Stimulated activated naive B cell treated with anti-CD40 and anti-IgM and Interleukin-4, amounts not matched to agents 10 μg/mL and 1 μg/mL and 100 μg/mL, for 72 hours (primary cell): Measurements from ENCODE around the gene AKR7A3.
A peak's percentile ranks its signal among the peaks of the same experiment; 100 is the strongest.
"Not testable (repeated sequence)": the region's sequence is repeated elsewhere in the genome, so short reads cannot be mapped to it uniquely, and the experiment has no call there.

Source experiments
- ATAC-seq, 2 donors: fragments of 150-1000 bp; cut with Tn5 transposase; replicated peaks; 2 replicates each; pipeline ENCODE4 v1.10.0; 2021; ENCODE audit warnings: moderate library complexity in 1 of 2
- DNase-seq: peaks from one replicate; pipeline ENCODE4 v3.0.0; 2021
- H3K27ac Mint-ChIP-seq: one replicate; pipeline ENCODE4 v1.8.0; 2022; ENCODE audit warnings: mild to moderate bottlenecking, mixed read lengths
- H3K27me3 Mint-ChIP-seq, 2 donors: one replicate each; pipeline ENCODE4 v1.8.0; 2022; ENCODE audit warnings: mixed read lengths in 2 of 2
- H3K36me3 Mint-ChIP-seq, 2 donors: one replicate each; pipeline ENCODE4 v1.8.0; 2022; ENCODE audit warnings: mixed read lengths in 2 of 2, mild to moderate bottlenecking in 1 of 2
- H3K4me1 Mint-ChIP-seq, 2 donors: one replicate each; pipeline ENCODE4 v1.8.0; 2022; ENCODE audit warnings: mixed read lengths in 2 of 2, mild to moderate bottlenecking in 1 of 2
- H3K4me3 Mint-ChIP-seq, 2 donors: one replicate each; pipeline ENCODE4 v1.8.0; 2022; ENCODE audit warnings: mild to moderate bottlenecking in 2 of 2, mixed read lengths in 2 of 2, moderate library complexity in 1 of 2
- H3K9me3 Mint-ChIP-seq, 2 donors: one replicate each; pipeline ENCODE4 v1.8.0; 2022; ENCODE audit warnings: mixed read lengths in 2 of 2, mild to moderate bottlenecking in 1 of 2

AKR7A3 gene

DNA sequence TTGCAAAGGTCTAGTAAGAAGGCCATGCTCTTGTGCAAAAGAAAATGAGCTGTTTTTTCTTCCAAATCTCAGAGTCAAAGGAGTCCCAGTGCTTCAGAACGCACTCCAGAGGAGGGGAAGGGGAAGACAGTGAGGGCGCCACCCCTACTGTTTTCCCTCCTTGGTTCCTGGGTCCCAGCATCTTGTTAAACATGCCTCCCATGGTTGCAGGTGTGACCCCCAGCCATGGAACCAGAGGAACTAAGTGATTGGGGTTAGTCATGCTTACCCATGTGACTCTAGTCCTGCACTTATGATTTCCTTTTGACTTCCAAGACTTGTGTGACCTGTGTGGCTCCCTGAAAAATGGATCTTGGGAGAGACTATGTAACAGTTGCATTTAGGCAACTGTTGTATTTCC is 6.1 kb upstream of the AKR7A3 start:
- peaks cover 3% of the 10 kb centered on the region in 2 donors for H3K27me3 Mint-ChIP-seq
- no peak overlapping the region for H3K4me3 Mint-ChIP-seq
- no peak for DNase-seq
- no peak for ATAC-seq
- no peaks in the 10 kb centered on the region for H3K4me1 Mint-ChIP-seq
- H3K9me3 Mint-ChIP-seq, result peaks cover 15 to 18% of the 10 kb centered on the region in 2 donors
- peaks cover 27 to 40% of the 10 kb centered on the region in 2 donors for H3K36me3 Mint-ChIP-seq
- no peak overlapping the region for H3K27ac Mint-ChIP-seq

DNA sequence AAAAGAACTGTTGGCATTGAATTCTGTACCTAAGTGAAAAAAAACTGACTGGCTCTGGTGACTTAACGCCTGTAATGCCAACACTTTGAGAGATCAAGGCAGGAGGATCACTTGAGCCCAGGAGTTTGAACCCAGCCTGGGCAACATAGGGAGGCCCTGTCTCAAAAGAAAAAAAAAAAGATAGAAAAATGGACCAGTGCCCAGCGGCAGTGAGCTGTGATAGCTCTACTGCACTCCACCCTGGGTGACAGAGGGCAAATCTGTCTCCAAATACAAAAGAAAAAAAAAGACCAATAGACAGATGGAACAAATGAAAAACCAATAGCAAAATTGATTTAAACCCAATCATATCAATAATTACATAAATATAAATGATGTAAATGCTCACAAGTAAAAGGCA is 674 bp upstream of the AKR7A3 start:
- peaks cover 7 to 13% of the 10 kb centered on the region in 2 donors for H3K4me1 Mint-ChIP-seq
- no peak overlapping the region for H3K27ac Mint-ChIP-seq

GRCh38 chr1:19287436-19288185 is 959 bp downstream of the AKR7A3 start:
- DNase-seq (no peak), ATAC-seq (no peak)
- peaks cover 1 to 21% of the 10 kb centered on the region in 2 donors for H3K36me3 Mint-ChIP-seq
- peaks cover 3 to 5% of the 10 kb centered on the region in 2 donors for H3K9me3 Mint-ChIP-seq
- peak overlapping the region; percentile 48 to 84 for H3K4me3 Mint-ChIP-seq
- H3K27me3 Mint-ChIP-seq, result peaks cover 14 to 22% of the 10 kb centered on the region in 2 donors
- H3K4me1 Mint-ChIP-seq, result peaks cover 7 to 13% of the 10 kb centered on the region in 2 donors
- H3K27ac Mint-ChIP-seq, result no peak overlapping the region

More for the DNA sequence above, 674 bp upstream of the AKR7A3 start:
- Mint-ChIP-seq H3K36me3 (peaks cover 4 to 23% of the 10 kb centered on the region in 2 donors), H3K27me3 (peaks cover 14 to 22% of the 10 kb centered on the region in 2 donors), H3K4me3 (peak overlapping the region; percentile 70 to 72), H3K9me3 (peaks cover 4 to 5% of the 10 kb centered on the region in 2 donors)
- ATAC-seq (no peak), DNase-seq (no peak)

DNA sequence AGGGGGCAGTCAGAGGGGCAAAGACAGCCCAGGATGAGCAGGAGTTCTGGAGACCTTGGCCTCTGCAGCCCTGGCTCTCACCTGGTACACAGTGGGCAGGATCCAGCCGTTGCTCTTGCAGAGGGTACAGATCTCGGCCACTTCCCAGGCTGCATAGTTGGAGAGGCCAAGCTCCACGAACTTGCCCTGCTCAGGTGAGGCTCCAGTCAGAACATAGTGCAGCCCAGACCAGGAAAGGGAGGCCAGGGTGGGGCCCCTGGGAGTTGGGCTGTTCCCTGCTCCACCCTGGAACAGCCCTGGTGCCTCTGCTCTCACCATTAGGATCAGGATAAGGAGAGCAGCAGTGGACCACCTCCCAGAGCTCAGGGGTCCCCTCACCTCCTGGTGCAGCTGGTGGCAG is 2.8 kb downstream of the AKR7A3 start:
- H3K36me3 Mint-ChIP-seq, result peaks cover 0 to 12% of the 10 kb centered on the region in 2 donors
- not testable (repeated sequence) for H3K27ac Mint-ChIP-seq, H3K4me3 Mint-ChIP-seq, ATAC-seq, DNase-seq, H3K9me3 Mint-ChIP-seq
- H3K27me3 Mint-ChIP-seq, result peaks cover 14 to 22% of the 10 kb centered on the region in 2 donors
- H3K4me1 Mint-ChIP-seq, result peaks cover 7 to 13% of the 10 kb centered on the region in 2 donors

GRCh38 chr1:19285366-19285765 is 3.2 kb downstream of the AKR7A3 start:
- H3K4me3 Mint-ChIP-seq, ATAC-seq, H3K27ac Mint-ChIP-seq, H3K9me3 Mint-ChIP-seq, DNase-seq: not testable (repeated sequence)
- H3K36me3 Mint-ChIP-seq, result peaks cover 0 to 12% of the 10 kb centered on the region in 2 donors
- peaks cover 7 to 13% of the 10 kb centered on the region in 2 donors for H3K4me1 Mint-ChIP-seq
- peaks cover 14 to 22% of the 10 kb centered on the region in 2 donors for H3K27me3 Mint-ChIP-seq

DNA sequence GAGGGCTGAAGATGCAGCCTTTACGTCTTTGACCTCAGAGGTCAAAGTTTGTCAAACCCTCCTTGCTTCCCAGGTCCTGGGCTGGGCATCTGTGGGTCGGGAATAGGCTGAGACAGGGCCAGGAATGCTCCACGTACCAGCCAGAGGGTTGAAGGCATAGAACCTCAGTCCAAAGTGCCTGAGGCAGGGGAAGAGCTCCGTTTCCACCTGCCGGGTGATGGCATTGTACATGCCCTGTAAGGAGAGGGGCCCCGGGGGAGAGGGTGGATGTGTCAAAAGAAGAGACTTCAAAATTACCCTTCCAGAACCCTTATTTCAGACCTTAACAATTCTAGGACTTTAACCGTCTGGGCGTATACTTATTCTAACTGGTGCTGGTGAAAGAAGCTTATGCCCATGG is 3.7 kb downstream of the AKR7A3 start:
- no peak overlapping the region for H3K27ac Mint-ChIP-seq
- no peak for DNase-seq
- peaks cover 0 to 8% of the 10 kb centered on the region in 2 donors for H3K36me3 Mint-ChIP-seq
- no peaks in the 10 kb centered on the region for H3K9me3 Mint-ChIP-seq
- ATAC-seq, result no peak
- peaks cover 13 to 22% of the 10 kb centered on the region in 2 donors for H3K27me3 Mint-ChIP-seq
- peaks cover 7 to 13% of the 10 kb centered on the region in 2 donors for H3K4me1 Mint-ChIP-seq
- H3K4me3 Mint-ChIP-seq, result no peak overlapping the region

DNA sequence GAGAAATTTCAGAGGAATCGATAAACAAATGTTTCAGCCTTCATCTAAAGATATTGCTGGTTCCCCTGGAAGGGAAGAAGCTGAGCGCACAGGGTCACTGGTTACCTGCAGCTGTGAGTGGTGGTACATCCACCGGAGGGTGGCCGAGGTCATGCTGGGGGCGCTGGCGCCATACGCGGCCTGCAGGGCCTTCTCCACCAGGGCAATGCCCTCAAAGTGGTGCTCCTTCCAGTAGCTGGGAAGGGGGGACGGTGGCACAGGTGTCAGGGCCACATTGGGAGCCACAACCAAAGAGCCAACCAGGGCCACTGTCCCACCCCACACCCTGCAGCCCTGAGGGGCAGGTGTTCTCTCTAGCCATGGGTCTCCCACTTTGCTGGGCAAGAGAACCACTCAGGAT is 4.7 kb downstream of the AKR7A3 start:
- ATAC-seq, result no peak
- peaks cover 0 to 4% of the 10 kb centered on the region in 2 donors for H3K36me3 Mint-ChIP-seq

DNA sequence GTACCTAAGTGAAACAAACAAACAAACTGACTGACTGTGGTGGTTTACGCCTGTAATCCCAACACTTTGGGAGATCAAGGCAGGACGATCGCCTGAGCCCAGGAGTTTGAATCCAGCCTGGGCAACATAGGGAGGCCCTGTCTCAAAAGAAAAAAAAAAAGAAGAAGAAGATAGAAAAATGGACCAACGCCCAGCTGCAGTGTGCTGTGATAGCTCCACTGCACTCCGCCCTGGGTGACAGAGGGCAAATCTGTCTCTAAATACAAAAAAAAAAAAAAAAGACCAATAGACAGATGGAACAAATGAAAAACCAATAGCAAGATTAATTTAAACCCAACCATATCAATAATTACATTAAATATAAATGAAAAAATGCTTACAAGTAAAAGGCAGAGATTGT is 13.9 kb downstream of the AKR7A3 start:
- Mint-ChIP-seq H3K4me3 (no peak overlapping the region), H3K9me3 (peaks cover 7 to 8% of the 10 kb centered on the region in 2 donors), H3K4me1 (no peaks in the 10 kb centered on the region), H3K36me3 (peaks cover 6 to 11% of the 10 kb centered on the region in 2 donors), H3K27me3 (peaks cover 15 to 23% of the 10 kb centered on the region in 2 donors), H3K27ac (no peak overlapping the region)
- DNase-seq (no peak), ATAC-seq (no peak)

More for the DNA sequence above, 4.7 kb downstream of the AKR7A3 start:
- peaks cover 3 to 8% of the 10 kb centered on the region in 2 donors for H3K4me1 Mint-ChIP-seq
- peaks cover 4 to 12% of the 10 kb centered on the region in 2 donors for H3K27me3 Mint-ChIP-seq
- H3K27ac Mint-ChIP-seq, result no peak overlapping the region
- H3K9me3 Mint-ChIP-seq, result no peaks in the 10 kb centered on the region
- H3K4me3 Mint-ChIP-seq, result no peak overlapping the region
- DNase-seq, result no peak

- peak; percentile 36 to 54 for ATAC-seq
- not testable (repeated sequence) for H3K9me3 Mint-ChIP-seq, H3K4me1 Mint-ChIP-seq, H3K4me3 Mint-ChIP-seq, H3K27ac Mint-ChIP-seq, DNase-seq
- Mint-ChIP-seq H3K27me3 (peaks cover 15 to 23% of the 10 kb centered on the region in 2 donors), H3K36me3 (peaks cover 6 to 11% of the 10 kb centered on the region in 2 donors)
Observed at GRCh38 chr1:19273844-19274531, 14.6 kb downstream of the AKR7A3 start.

DNA sequence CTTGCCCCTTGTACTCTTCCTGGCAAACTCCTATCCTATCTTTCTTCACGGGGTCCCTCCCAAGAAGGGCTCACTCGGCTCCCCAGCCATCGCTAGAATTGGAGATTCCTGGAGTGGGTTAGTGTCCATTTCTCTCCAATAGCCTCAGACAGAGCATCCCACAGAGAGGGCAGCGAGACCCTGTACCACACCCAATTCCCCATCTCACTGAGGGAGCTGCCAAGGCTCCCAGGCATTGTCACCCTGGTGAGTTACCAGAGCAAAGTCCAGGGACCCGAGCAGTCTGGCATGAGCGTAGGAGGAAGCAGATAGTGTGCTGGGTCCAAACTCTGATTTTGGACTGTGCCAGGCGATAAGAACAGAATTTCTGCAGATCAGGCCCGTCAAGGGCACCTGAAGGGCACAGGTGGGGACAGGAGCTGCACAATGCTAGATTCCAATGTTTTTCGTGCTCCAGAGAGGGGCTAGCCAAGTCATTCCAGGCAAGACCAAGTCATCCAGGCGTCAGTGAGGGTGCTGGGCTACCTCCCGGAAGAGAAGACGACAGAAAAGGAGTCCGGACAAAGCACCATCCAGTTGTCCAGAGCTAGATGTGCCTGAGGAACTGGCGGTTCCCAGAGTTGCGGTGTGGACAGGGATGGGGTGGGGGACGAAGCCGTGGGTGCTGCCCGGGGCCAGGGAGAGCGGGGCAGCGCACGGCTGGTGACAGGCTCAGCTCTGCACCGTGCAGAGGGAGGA is 15.3 kb downstream of the AKR7A3 start:
- Mint-ChIP-seq H3K36me3 (peaks cover 6 to 11% of the 10 kb centered on the region in 2 donors), H3K4me3 (peak overlapping the region; percentile 6 to 12), H3K9me3 (peaks cover 7 to 8% of the 10 kb centered on the region in 2 donors), H3K27me3 (peaks cover 15 to 23% of the 10 kb centered on the region in 2 donors), H3K27ac (no peak overlapping the region), H3K4me1 (no peaks in the 10 kb centered on the region)
- no peak for ATAC-seq
- DNase-seq, result no peak

GRCh38 chr1:19272064-19272463 is 16.5 kb downstream of the AKR7A3 start:
- H3K4me1 Mint-ChIP-seq, result no peaks in the 10 kb centered on the region
- H3K4me3 Mint-ChIP-seq, result no peak overlapping the region
- H3K36me3 Mint-ChIP-seq, result peaks cover 6 to 11% of the 10 kb centered on the region in 2 donors
- ATAC-seq (no peak), DNase-seq (no peak)
- H3K9me3 Mint-ChIP-seq, result peaks cover 7 to 8% of the 10 kb centered on the region in 2 donors
- peaks cover 15 to 23% of the 10 kb centered on the region in 2 donors for H3K27me3 Mint-ChIP-seq
- H3K27ac Mint-ChIP-seq, result no peak overlapping the region

DNA sequence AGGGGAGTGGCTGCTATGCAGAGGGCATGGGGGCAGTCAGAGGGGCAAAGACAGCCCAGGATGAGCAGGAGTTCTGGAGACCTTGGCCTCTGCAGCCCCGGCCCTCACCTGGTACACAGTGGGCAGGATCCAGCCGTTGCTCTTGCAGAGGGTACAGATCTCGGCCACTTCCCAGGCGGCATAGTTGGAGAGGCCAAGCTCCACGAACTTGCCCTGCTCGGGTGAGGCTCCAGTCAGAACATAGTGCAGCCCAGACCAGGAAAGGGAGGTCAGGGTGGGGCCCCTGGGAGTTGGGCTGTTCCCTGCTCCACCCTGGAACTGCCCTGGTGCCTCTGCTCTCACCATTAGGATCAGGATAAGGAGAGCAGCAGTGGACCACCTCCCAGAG is 18.2 kb downstream of the AKR7A3 start:
- not testable (repeated sequence) for H3K27ac Mint-ChIP-seq, H3K9me3 Mint-ChIP-seq, H3K4me3 Mint-ChIP-seq, ATAC-seq, H3K4me1 Mint-ChIP-seq, DNase-seq
- peaks cover 15 to 23% of the 10 kb centered on the region in 2 donors for H3K27me3 Mint-ChIP-seq
- H3K36me3 Mint-ChIP-seq, result peaks cover 6 to 11% of the 10 kb centered on the region in 2 donors

- Mint-ChIP-seq H3K36me3 (peaks cover 6 to 10% of the 10 kb centered on the region in 2 donors), H3K27me3 (peaks cover 15 to 22% of the 10 kb centered on the region in 2 donors)
- not testable (repeated sequence) for H3K9me3 Mint-ChIP-seq, ATAC-seq, DNase-seq, H3K4me1 Mint-ChIP-seq, H3K4me3 Mint-ChIP-seq, H3K27ac Mint-ChIP-seq
Observed at GRCh38 chr1:19269427-19270342, 18.9 kb downstream of the AKR7A3 start.
